Germinal center (tissue), 1 donor: ENCODE measurements around the gene ETDA.
"Not testable (repeated sequence)": the region's sequence is repeated elsewhere in the genome, so short reads cannot be mapped to it uniquely, and the experiment has no call there.

Experiments
- DNase-seq: peaks from one replicate; pipeline ENCODE4 v3.0.0; 2012; ENCODE audit warnings: mixed read lengths, low spot score

ETDA gene

GRCh38 chrX:135252011-135252518, at the start of gene ETDA:
TSS of gene ETDA (plus strand) at chrX:135252061. CDS start at chrX:135253277, 1,216 bp downstream.
- DNase-seq: not testable (repeated sequence)

GRCh38 chrX:135206427-135206826, 45.4 kb upstream of the ETDA start:
- not testable (repeated sequence) for DNase-seq

- no peak for DNase-seq
These were observed 38.5 kb upstream of the ETDA start for GRCh38 chrX:135213200-135213844.

- not testable (repeated sequence) for DNase-seq
These were observed 5.9 kb upstream of the ETDA start for GRCh38 chrX:135245989-135246388.

GRCh38 chrX:135256087-135256684, 4.3 kb downstream of the ETDA start:
- not testable (repeated sequence) for DNase-seq

- DNase-seq: no peak
These were observed 5.1 kb downstream of the ETDA start for GRCh38 chrX:135256923-135257322.

- no peak for DNase-seq
These were observed 5.6 kb downstream of the ETDA start for GRCh38 chrX:135257469-135257868.

- not testable (repeated sequence) for DNase-seq
These were observed 9.1 kb downstream of the ETDA start for GRCh38 chrX:135260976-135261375.

GRCh38 chrX:135263376-135263775, 11.5 kb downstream of the ETDA start:
- not testable (repeated sequence) for DNase-seq

GRCh38 chrX:135264206-135264605, 12.3 kb downstream of the ETDA start:
- DNase-seq: no peak

- DNase-seq: no peak
These were observed 21.3 kb downstream of the ETDA start for GRCh38 chrX:135273162-135273561.

- no peak for DNase-seq
These were observed 24.1 kb downstream of the ETDA start for GRCh38 chrX:135275973-135276372.

GRCh38 chrX:135287266-135287823, 35.5 kb downstream of the ETDA start:
- no peak for DNase-seq

GRCh38 chrX:135295238-135295943, 43.5 kb downstream of the ETDA start:
- peak; percentile 40 for DNase-seq

GRCh38 chrX:135295944-135296305, 44.1 kb downstream of the ETDA start:
- DNase-seq: no peak

- DNase-seq: no peak
These were observed 50.5 kb downstream of the ETDA start for GRCh38 chrX:135302269-135302873.
